Measurements from ENCODE around the gene BOLL.
"Not testable (repeated sequence)": the region's sequence is repeated elsewhere in the genome, so short reads cannot be mapped to it uniquely, and the experiment has no call there.

The BOLL gene, protein sequence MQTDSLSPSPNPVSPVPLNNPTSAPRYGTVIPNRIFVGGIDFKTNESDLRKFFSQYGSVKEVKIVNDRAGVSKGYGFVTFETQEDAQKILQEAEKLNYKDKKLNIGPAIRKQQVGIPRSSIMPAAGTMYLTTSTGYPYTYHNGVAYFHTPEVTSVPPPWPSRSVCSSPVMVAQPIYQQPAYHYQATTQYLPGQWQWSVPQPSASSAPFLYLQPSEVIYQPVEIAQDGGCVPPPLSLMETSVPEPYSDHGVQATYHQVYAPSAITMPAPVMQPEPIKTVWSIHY

DNA sequence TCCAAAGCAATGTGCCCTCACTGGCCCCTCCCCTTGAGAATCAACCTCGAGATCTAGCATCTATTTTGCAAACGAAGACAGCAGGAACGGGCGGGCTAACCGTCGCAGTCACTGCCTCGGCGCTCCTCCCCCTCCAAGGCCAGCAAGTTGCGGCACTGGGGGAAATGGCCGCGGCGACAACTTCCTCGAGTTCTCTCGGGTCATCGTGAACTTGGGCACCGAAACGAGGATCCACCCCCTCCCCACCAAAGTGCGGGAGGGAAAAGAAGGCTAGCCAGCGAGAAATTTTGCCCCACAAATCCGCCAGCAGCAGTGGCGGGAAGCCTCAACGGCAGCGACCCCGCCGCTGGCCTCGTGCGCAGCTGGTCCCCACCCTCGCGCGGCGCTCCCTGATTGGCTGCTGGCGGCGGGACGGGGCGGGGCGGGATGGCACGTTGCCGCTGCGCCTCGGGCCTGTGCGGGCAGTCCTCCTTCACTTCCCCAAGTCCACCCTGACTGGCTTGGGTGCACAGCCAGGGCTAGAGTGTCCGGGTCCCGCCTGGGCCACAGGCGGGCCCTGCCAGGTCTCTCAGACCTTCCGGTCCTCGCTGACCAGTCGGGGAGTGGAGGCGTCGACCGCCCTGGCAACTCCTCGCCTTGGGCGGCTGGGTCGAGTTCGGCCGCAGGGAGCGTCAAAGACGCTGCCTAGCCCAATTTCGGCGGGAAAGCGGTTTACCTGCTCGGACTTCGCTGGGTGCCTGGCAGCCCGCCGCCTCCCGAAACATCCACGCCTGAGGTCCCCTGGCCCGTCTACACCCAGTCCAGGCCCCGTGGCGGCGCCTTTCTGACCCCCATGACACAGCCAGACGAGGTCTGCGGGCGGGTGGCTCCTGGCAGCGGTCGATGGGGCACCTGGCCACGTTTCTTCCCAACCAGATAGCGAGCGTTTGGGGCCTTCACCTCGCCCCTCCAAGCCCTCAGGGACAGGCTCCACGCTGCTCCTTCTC, at the start of gene BOLL:
Gene BOLL (minus strand): TSS at position 364 of the 986 bp plus-strand sequence. CDS start 3,469 bp downstream, outside the sequence.
- H3K4me3 ChIP-seq (replicated peaks; ENCODE audit: low read depth, low read length) = no peak within 1 kb of the TSS

DNA sequence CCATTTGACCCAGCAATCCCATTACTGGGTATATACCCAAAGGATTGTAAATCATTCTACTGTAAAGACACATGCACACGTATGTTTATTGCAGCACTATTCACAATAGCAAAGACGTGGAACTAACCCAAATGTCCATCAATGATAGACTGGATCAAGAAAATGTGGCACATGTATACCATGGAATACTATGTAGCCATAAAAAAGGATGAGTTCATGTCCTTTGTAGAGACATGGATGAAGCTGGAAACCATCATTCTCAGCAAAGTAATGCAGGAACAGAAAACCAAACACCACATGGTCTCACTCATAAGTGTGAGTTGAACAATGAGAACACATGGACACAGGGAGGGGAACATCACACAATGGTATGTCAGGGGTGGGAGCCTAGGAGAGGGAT, 49.7 kb upstream of the BOLL start:
- H3K4me3 ChIP-seq (replicated peaks; ENCODE audit: low read depth, low read length); DNase-seq (ENCODE audit: extremely low read depth, low read depth): not testable (repeated sequence)

More for the DNA sequence above, at the start of gene BOLL:
- DNase-seq (ENCODE audit: extremely low read depth, low read depth) = no peak
- TF ChIP-seq, protein P1, sequence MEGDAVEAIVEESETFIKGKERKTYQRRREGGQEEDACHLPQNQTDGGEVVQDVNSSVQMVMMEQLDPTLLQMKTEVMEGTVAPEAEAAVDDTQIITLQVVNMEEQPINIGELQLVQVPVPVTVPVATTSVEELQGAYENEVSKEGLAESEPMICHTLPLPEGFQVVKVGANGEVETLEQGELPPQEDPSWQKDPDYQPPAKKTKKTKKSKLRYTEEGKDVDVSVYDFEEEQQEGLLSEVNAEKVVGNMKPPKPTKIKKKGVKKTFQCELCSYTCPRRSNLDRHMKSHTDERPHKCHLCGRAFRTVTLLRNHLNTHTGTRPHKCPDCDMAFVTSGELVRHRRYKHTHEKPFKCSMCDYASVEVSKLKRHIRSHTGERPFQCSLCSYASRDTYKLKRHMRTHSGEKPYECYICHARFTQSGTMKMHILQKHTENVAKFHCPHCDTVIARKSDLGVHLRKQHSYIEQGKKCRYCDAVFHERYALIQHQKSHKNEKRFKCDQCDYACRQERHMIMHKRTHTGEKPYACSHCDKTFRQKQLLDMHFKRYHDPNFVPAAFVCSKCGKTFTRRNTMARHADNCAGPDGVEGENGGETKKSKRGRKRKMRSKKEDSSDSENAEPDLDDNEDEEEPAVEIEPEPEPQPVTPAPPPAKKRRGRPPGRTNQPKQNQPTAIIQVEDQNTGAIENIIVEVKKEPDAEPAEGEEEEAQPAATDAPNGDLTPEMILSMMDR (IDR thresholded peaks at IDR 0.05; ENCODE audit: low read depth, low read length, missing control alignments) = no peak

GRCh38 chr2:197828464-197829135, 43.5 kb upstream of the BOLL start:
- no peak for DNase-seq (ENCODE audit: extremely low read depth, low read depth)
- TF ChIP-seq, protein P1 (IDR thresholded peaks at IDR 0.05; ENCODE audit: low read depth, low read length, missing control alignments) = no peak

DNA sequence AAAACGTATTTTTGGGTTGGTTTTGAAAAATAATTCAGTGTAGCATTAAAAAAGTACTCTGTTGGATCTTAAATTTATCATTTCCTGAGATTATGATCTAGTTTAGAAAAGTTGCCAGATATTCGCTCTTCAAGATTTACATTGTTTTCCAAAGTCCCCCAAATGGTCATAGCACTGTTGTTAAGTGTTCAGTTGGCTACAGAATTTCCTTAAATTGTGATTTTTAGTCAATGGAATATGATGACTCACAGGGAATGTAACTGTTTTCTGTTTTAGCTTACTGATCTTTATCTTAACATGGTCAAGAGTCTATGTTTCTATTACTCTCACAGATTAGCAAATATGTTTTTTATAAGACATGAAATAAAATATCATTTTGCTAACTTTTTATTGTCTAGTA, 42.5 kb upstream of the BOLL start:
- DNase-seq (ENCODE audit: extremely low read depth, low read depth) = no peak
- H3K4me3 ChIP-seq (replicated peaks; ENCODE audit: low read depth, low read length) = no peak overlapping the region
- TF ChIP-seq, protein P1 (IDR thresholded peaks at IDR 0.05; ENCODE audit: low read depth, low read length, missing control alignments) = no peak

More at GRCh38 chr2:197828464-197829135, 43.5 kb upstream of the BOLL start:
- H3K4me3 ChIP-seq (replicated peaks; ENCODE audit: low read depth, low read length) = no peak overlapping the region

GRCh38 chr2:197822333-197822732, 37.2 kb upstream of the BOLL start:
- no peak for DNase-seq (ENCODE audit: extremely low read depth, low read depth)
- TF ChIP-seq, protein P1 (IDR thresholded peaks at IDR 0.05; ENCODE audit: low read depth, low read length, missing control alignments) = no peak
- H3K4me3 ChIP-seq (replicated peaks; ENCODE audit: low read depth, low read length) = no peak overlapping the region

DNA sequence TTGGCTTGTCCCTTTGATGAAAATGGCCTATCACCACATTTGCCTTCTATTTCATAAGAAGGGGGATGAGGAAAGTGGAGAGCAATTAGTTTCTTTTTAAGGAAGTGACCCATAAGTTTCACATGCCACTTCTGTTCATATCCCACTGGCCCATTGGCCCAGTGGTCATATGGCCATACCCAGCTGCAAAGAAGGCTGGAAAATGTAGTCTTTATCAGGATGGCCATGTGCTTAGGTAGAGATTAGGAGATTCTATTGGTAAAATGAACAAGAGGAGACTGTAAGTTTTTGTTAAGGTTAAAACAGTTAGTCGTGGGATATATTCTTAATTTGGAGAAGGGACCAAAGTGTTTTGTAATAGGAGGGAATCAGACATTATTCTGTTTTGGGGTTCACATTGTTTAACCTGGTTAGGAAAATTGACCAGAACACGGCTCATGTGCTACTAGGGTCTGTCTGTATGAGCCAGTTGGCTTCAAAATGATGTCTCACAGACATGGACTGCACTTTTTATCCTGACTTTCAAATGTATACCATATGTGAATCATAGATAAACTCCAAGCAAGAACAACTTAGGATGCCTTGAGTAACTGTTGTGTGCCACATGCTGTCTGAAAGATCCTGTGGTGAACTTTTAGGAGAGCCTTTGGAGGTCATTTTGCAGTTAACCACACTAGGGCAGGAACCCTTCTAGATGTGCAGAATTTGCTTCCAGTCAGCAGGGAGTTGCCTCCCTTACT, 36.6 kb upstream of the BOLL start:
- no peak for DNase-seq (ENCODE audit: extremely low read depth, low read depth)
- H3K4me3 ChIP-seq (replicated peaks; ENCODE audit: low read depth, low read length) = no peak overlapping the region
- TF ChIP-seq, protein P1 (IDR thresholded peaks at IDR 0.05; ENCODE audit: low read depth, low read length, missing control alignments) = no peak

Data from HFF-Myc (cell line).